Colonic mucosa (tissue), 4 donors: ENCODE results near the gene COL6A2. TPM values are rescaled to one million over a fixed set of nuclear protein-coding genes. Genes with fewer than 3 reads are reported as not detected.
A peak's percentile ranks its signal among the peaks of the same experiment; 100 is the strongest.

Source experiments
- DNase-seq: peaks from one replicate; pipeline ENCODE4 v3.0.0-alpha.2; 2020
- H3K27ac ChIP-seq: fragments of 200-600 bp; one replicate; pipeline ENCODE4 v1.8.0; 2021
- H3K27me3 ChIP-seq: fragments of 200-600 bp; one replicate; pipeline ENCODE4 v1.8.0; 2021
- H3K36me3 ChIP-seq: fragments of 200-600 bp; one replicate; pipeline ENCODE4 v1.8.0; 2021
- H3K4me1 ChIP-seq: fragments of 200-600 bp; one replicate; pipeline ENCODE4 v1.8.0; 2021; ENCODE audit warnings: mild to moderate bottlenecking
- H3K4me3 ChIP-seq: fragments of 200-600 bp; one replicate; pipeline ENCODE4 v1.8.0; 2021
- H3K9ac ChIP-seq, 2 donors: one replicate each; pipeline ENCODE4 v1.7.0; 2013; ENCODE audit warnings: control low read depth in 2 of 2, low read depth in 2 of 2, low read length in 2 of 2
- H3K9me3 ChIP-seq: fragments of 200-600 bp; one replicate; pipeline ENCODE4 v1.8.0; 2021
- CTCF ChIP-seq: fragments of 200-600 bp; IDR thresholded peaks from one replicate; pipeline ENCODE4 v1.8.0; 2022; ENCODE audit warnings: antibody characterized with exemption, mild to moderate bottlenecking
- intact Hi-C: fragments of 100-400 bp; cut with DNase I; formaldehyde crosslinking; loops from one replicate; pipeline ENCODE4 v1.14.1; 2022
- total RNA-seq, 2 donors: library from RNA; stranded (reverse); fragmentation: NEBNext Ultra II Directional in 1 of 2; extraction: Animal tissue kit (Norgen Biotek cat#: 25700) in 1 of 2; gene quantifications; one replicate each; pipeline ENCODE4 v1.2.1, GENCODE V29; 2021
- donor health status: healthy.
- donor health status: DM: no; HTN: no; CAD: no.
- donor health status: DM: no; HTN: no; CAD: no.

Gene COL6A2
- total RNA-seq, 2 donors from 2014 or later, result 55.7 to 190 TPM

DNA sequence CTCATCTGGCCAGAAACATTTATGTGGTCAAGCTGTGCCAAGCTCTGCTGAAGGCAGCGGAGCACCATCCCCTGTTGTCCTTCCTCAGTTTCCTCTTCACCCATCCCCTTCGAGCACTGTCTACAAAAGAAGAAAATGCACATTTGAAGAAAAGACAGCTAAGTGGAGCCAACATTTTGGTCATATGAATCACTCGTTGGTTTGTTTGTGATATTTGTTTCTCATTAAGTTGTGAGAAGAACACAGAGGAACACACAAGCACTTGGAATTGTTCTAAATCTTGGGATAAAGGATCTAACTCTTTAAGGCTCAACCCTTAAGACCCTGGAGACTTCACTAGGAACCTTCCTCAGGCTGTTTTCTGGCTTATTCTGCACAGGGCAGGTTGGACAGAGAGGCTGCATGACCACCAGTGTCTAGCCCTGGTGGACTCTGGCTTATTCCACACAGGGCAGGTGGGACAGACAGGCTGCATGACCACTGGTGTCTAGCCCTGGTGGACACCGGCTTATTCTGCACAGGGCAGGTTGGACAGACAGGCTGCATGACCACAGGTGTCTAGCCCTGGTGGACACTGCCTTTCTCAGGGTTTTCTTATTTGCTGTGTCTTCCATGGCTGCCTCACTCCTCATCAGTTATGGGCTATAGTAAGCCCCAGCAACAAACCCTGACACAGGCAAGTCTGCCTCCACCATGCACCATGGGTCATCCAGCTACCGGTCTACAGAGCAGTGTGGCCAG is 35.3 kb upstream of the COL6A2 start:
- Histone ChIP-seq H3K27me3 (no peaks in the 10 kb centered on the region), H3K4me3 (no peak overlapping the region), H3K9ac (no peak overlapping the region), H3K27ac (no peak overlapping the region), H3K9me3 (no peaks in the 10 kb centered on the region), H3K36me3 (no peaks in the 10 kb centered on the region), H3K4me1 (no peaks in the 10 kb centered on the region)
- no peak for TF ChIP-seq CTCF
- no peak for DNase-seq
- intact Hi-C loops, result no loop called here

DNA sequence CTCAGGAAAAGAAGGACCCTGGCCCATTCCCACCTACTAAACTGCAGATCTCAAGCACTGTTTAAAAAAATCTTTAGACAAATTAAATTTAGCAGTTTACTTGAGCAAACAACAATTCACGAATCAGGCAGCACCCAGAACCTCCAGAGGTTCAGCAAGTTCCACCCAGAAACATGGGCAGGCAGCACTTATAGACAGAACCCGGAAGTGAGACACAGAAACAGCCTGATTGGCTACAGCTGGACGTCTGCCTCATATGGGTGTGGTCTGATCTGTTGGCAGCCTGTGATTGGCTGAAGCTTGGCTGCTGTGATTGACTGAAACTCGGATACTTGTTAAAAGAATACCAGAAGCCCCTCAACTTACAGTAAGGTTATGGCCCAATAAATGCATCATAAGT is 34.7 kb upstream of the COL6A2 start:
- Histone ChIP-seq H3K4me3 (no peak overlapping the region), H3K27me3 (no peaks in the 10 kb centered on the region), H3K9ac (no peak overlapping the region), H3K27ac (no peak overlapping the region), H3K36me3 (no peaks in the 10 kb centered on the region), H3K9me3 (no peaks in the 10 kb centered on the region), H3K4me1 (no peaks in the 10 kb centered on the region)
- TF ChIP-seq CTCF, result no peak
- intact Hi-C loops, result no loop called here
- no peak for DNase-seq

- no peaks in the 10 kb centered on the region for H3K36me3 ChIP-seq
- H3K27me3 ChIP-seq, result no peaks in the 10 kb centered on the region
- H3K9ac ChIP-seq, result no peak overlapping the region
- no peak overlapping the region for H3K4me3 ChIP-seq
- intact Hi-C loops, result no loop called here
- H3K4me1 ChIP-seq, result no peaks in the 10 kb centered on the region
- no peak overlapping the region for H3K27ac ChIP-seq
- no peaks in the 10 kb centered on the region for H3K9me3 ChIP-seq
- no peak for TF ChIP-seq CTCF
- no peak for DNase-seq
Observed at GRCh38 chr21:46063734-46064680, 33.9 kb upstream of the COL6A2 start.

- no peak for TF ChIP-seq CTCF
- Histone ChIP-seq H3K9me3 (no peaks in the 10 kb centered on the region), H3K9ac (peak overlapping the region in 1 of 2 donors; percentile 57), H3K4me1 (no peaks in the 10 kb centered on the region), H3K27ac (peak overlapping the region; percentile 40), H3K36me3 (no peaks in the 10 kb centered on the region), H3K27me3 (no peaks in the 10 kb centered on the region), H3K4me3 (no peak overlapping the region)
- no peak for DNase-seq
- intact Hi-C loops, result no loop called here
Observed at GRCh38 chr21:46064870-46065214, 33.1 kb upstream of the COL6A2 start.

GRCh38 chr21:46065215-46065913 is 32.5 kb upstream of the COL6A2 start:
- Histone ChIP-seq H3K27ac (peak overlapping the region; percentile 63), H3K4me3 (no peak overlapping the region), H3K4me1 (no peaks in the 10 kb centered on the region), H3K9ac (peak overlapping the region in 1 of 2 donors; percentile 57), H3K9me3 (no peaks in the 10 kb centered on the region), H3K27me3 (no peaks in the 10 kb centered on the region), H3K36me3 (no peaks in the 10 kb centered on the region)
- intact Hi-C loops, result no loop called here
- no peak for DNase-seq
- TF ChIP-seq CTCF, result no peak
